Measurements from ENCODE around the gene TM9SF4.
A peak's percentile ranks its signal among the peaks of the same experiment; 100 is the strongest.

TM9SF4 gene

GRCh38 chr20:32110173-32110704 lies 725 bp downstream of the TM9SF4 start:
- in situ Hi-C loops (cut with HindIII; ENCODE audit: low sequenced_read_pairs): no loop called here
- no peak for TF ChIP-seq CTCF (IDR thresholded peaks at IDR 0.05; ENCODE audit: low read depth, low read length, missing control alignments)
- no peak for DNase-seq (ENCODE audit: low read depth)
- peak overlapping the region; percentile 100 for H3K4me3 ChIP-seq (ENCODE audit: low read depth, low read length)

GRCh38 chr20:32110727-32111126 lies 1.2 kb downstream of the TM9SF4 start:
- no peak for DNase-seq (ENCODE audit: low read depth)
- no peak for TF ChIP-seq CTCF (IDR thresholded peaks at IDR 0.05; ENCODE audit: low read depth, low read length, missing control alignments)
- H3K4me3 ChIP-seq (ENCODE audit: low read depth, low read length): peak overlapping the region; percentile 100
- in situ Hi-C loops (cut with HindIII; ENCODE audit: low sequenced_read_pairs): no loop called here

- no peak for TF ChIP-seq CTCF (IDR thresholded peaks at IDR 0.05; ENCODE audit: low read depth, low read length, missing control alignments)
- no peak for DNase-seq (ENCODE audit: low read depth)
- in situ Hi-C loops (cut with HindIII; ENCODE audit: low sequenced_read_pairs): no loop called here
- H3K4me3 ChIP-seq (ENCODE audit: low read depth, low read length): no peak overlapping the region
Measured at GRCh38 chr20:32111156-32111686, 1.7 kb downstream of the TM9SF4 start.

GRCh38 chr20:32111753-32112152 lies 2.2 kb downstream of the TM9SF4 start:
- H3K4me3 ChIP-seq (ENCODE audit: low read depth, low read length): no peak overlapping the region
- DNase-seq (ENCODE audit: low read depth): no peak
- in situ Hi-C loops (cut with HindIII; ENCODE audit: low sequenced_read_pairs): no loop called here
- no peak for TF ChIP-seq CTCF (IDR thresholded peaks at IDR 0.05; ENCODE audit: low read depth, low read length, missing control alignments)

GRCh38 chr20:32112841-32113240 lies 3.3 kb downstream of the TM9SF4 start:
- no peak for DNase-seq (ENCODE audit: low read depth)
- H3K4me3 ChIP-seq (ENCODE audit: low read depth, low read length): no peak overlapping the region
- in situ Hi-C loops (cut with HindIII; ENCODE audit: low sequenced_read_pairs): no loop called here
- no peak for TF ChIP-seq CTCF (IDR thresholded peaks at IDR 0.05; ENCODE audit: low read depth, low read length, missing control alignments)

- in situ Hi-C loops (cut with HindIII; ENCODE audit: low sequenced_read_pairs): no loop called here
- no peak overlapping the region for H3K4me3 ChIP-seq (ENCODE audit: low read depth, low read length)
- TF ChIP-seq CTCF (IDR thresholded peaks at IDR 0.05; ENCODE audit: low read depth, low read length, missing control alignments): no peak
- DNase-seq (ENCODE audit: low read depth): no peak
Measured at GRCh38 chr20:32113591-32114260, 4.2 kb downstream of the TM9SF4 start.
